NCI-H446 (cell line): Measurements from ENCODE around the gene NUDCD2.
A peak's percentile ranks its signal among the peaks of the same experiment; 100 is the strongest.
"Not testable (repeated sequence)": the region's sequence is repeated elsewhere in the genome, so short reads cannot be mapped to it uniquely, and the experiment has no call there.

ENCODE experiments used
- DNase-seq, 2 experiments: peaks; one replicate each; lab custom pipeline; 2025; lab: John Stamatoyannopoulos, UW

The NUDCD2 gene

GRCh38 chr5:163426128-163426527 is 33.8 kb downstream of the NUDCD2 start:
- DNase-seq = not testable (repeated sequence)

- no peak for DNase-seq
Measured at GRCh38 chr5:163424836-163425235, 35.1 kb downstream of the NUDCD2 start.

DNA sequence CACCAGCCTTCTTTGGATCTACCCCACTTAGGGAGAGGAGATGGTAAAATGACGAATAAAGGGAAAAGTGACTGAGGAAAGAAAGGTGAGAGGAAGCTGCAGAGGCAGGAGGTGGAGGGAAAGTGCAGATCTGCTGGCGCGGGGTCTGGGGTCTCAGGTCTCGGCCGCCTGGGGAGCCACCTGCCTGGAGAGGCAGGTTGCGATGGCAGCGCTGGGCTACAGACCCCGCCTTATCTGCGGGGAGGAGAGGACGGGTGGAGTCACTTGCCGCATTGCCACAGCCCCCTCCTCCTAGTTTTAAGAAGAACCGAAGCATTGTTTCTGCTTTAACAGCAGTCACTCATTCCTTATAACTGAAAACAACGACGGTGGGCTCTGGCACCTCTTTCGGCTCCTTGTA is 44.2 kb downstream of the NUDCD2 start:
- DNase-seq = not testable (repeated sequence)

DNA sequence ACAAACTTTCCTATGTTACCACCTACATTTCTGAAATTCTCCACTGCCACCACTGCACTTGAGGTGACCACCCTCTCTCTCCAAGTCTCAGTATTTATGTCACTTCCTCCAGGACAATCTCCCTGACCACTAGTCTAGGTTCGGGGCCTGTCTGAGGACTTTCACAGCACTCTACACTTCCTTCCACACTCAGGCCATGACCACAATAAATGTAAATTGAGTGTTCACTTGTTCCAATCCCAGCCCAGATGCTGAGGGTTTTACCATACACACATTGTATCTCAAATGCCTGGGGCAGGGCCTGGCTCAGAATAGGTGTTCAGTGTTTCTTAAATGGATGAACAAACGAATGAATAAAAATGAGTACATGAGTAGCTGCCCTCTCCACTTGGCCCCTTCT is 49.4 kb downstream of the NUDCD2 start:
- DNase-seq = no peak

- no peak for DNase-seq
Measured at GRCh38 chr5:163409384-163409783, 50.5 kb downstream of the NUDCD2 start.

GRCh38 chr5:163408311-163408923 is 51.5 kb downstream of the NUDCD2 start:
- DNase-seq = peak; percentile 68 to 80

GRCh38 chr5:163407034-163407655 is 52.8 kb downstream of the NUDCD2 start:
- DNase-seq = no peak

GRCh38 chr5:163404364-163405173 is 55.3 kb downstream of the NUDCD2 start:
- DNase-seq = no peak

GRCh38 chr5:163402007-163402406 is 57.9 kb downstream of the NUDCD2 start:
- DNase-seq = no peak

DNA sequence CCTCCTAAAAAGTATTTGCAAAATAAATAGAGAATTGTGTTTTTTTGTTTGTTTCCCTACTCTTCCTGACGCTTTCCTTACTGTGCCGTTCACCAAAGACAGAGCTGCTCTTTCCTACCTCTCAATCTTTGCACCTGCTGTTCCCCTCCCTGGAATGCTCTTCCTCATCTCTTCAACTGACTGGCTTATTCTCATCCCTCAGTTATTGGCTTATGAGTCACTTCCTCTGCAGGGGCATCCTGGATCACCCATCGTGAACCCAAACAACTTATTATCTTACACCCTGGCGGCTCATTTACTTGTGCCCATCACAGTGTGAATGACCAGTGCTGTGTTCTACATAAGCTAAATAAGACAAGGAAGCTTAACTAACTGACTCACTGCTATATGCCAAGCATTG is 58.6 kb downstream of the NUDCD2 start:
- DNase-seq = no peak

DNA sequence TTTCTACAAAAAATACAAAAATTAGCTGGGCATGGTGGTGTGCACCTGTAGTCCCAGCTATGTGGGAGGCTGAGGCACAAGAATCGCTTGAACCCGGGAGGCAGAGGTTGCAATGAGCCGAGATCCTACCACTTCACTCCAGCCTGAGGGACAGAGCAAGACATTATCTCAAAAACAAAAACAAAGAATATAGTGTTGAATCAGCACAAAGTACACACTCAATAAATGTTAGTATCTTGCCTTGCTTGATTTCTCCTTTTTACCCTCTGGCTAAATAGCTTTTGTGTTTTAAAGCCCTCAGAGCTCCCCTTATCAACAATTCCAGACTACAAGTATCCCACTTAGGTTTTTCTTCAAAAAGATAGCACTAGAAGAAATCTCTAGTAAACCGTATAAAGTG is 60.0 kb downstream of the NUDCD2 start:
- no peak for DNase-seq

- no peak for DNase-seq
Measured at GRCh38 chr5:163397354-163397753, 62.5 kb downstream of the NUDCD2 start.

GRCh38 chr5:163396818-163397340 is 63.0 kb downstream of the NUDCD2 start:
- DNase-seq = not testable (repeated sequence)
